Loucy (cell line): ENCODE data around the gene CPPED1.

Source experiments
- H2AFZ ChIP-seq: fragments of 200-600 bp; sonication (generic); 2 replicates; pipeline ENCODE4 v1.6.0; 2016; ENCODE audit warnings: antibody characterized with exemption, mild to moderate bottlenecking, low read length, moderate library complexity
- H3F3A ChIP-seq: fragments of 200-600 bp; 2 replicates; pipeline ENCODE4 v1.6.0; 2016; ENCODE audit warnings: antibody characterized with exemption, low read depth, mild to moderate bottlenecking
- H3K27me3 ChIP-seq: fragments of 200-600 bp; sonication (generic); 2 replicates; pipeline ENCODE4 v1.6.1; 2014; ENCODE audit warnings: low read length, mild to moderate bottlenecking; ENCODE audit not compliant: insufficient read depth, poor library complexity, severe bottlenecking
- H3K36me3 ChIP-seq: fragments of 200-600 bp; sonication (generic); 2 replicates; pipeline ENCODE4 v1.6.1; 2016; ENCODE audit warnings: low read length; ENCODE audit not compliant: insufficient read depth
- H3K4me1 ChIP-seq: fragments of 200-600 bp; sonication (generic); 2 replicates; pipeline ENCODE4 v1.5.1; 2014; ENCODE audit warnings: low read length, mild to moderate bottlenecking; ENCODE audit not compliant: insufficient read depth, poor library complexity, severe bottlenecking
- H3K4me2 ChIP-seq: fragments of 200-600 bp; sonication (generic); 2 replicates; pipeline ENCODE4 v1.6.0; 2014; ENCODE audit warnings: antibody characterized with exemption, low read length, low read depth, mild to moderate bottlenecking; ENCODE audit not compliant: poor library complexity, severe bottlenecking
- H3K4me3 ChIP-seq: fragments of 200-600 bp; sonication (generic); 2 replicates; pipeline ENCODE4 v1.5.1; 2014; ENCODE audit warnings: low read length, mild to moderate bottlenecking, mixed read lengths; ENCODE audit not compliant: poor library complexity, severe bottlenecking
- H3K79me2 ChIP-seq: fragments of 200-600 bp; sonication (generic); 2 replicates; pipeline ENCODE4 v1.6.1; 2014; ENCODE audit warnings: low read length; ENCODE audit not compliant: insufficient read depth
- H3K9ac ChIP-seq: fragments of 200-600 bp; sonication (generic); 2 replicates; pipeline ENCODE4 v1.6.0; 2014; ENCODE audit warnings: mild to moderate bottlenecking, low read depth, low read length, moderate library complexity; ENCODE audit not compliant: poor library complexity, severe bottlenecking
- H3K9me2 ChIP-seq: fragments of 200-600 bp; sonication (generic); replicated peaks from 2 replicates; pipeline ENCODE4 v1.6.1; 2016; ENCODE audit warnings: low read depth, low read length, mixed read lengths
- H3K9me3 ChIP-seq: fragments of 200-600 bp; sonication (generic); 2 replicates; pipeline ENCODE4 v1.6.1; 2014; ENCODE audit warnings: mild to moderate bottlenecking, antibody characterized with exemption, low read length, low read depth; ENCODE audit not compliant: insufficient read depth
- H4K20me1 ChIP-seq: fragments of 200-600 bp; sonication (generic); 2 replicates; pipeline ENCODE4 v1.6.0; 2014; ENCODE audit warnings: antibody characterized with exemption, low read length, mild to moderate bottlenecking; ENCODE audit not compliant: insufficient read depth, poor library complexity, severe bottlenecking
- EZH2phosphoT487 ChIP-seq: fragments of 200-600 bp; IDR thresholded peaks from 2 replicates; pipeline ENCODE4 v1.6.1; 2018; ENCODE audit warnings: antibody characterized with exemption, mild to moderate bottlenecking, moderate library complexity, borderline replicate concordance
- TF ChIP-seq, protein P1 (sequence below): fragments of 200-600 bp; sonication (generic); conservative IDR thresholded peaks from 2 replicates; pipeline ENCODE4 v1.5.1; 2014; ENCODE audit warnings: mild to moderate bottlenecking, antibody characterized with exemption, low read length

The CPPED1 gene

GRCh38 chr16:12627394-12627793 lies 176.3 kb downstream of the CPPED1 start:
- Histone ChIP-seq H3F3A (no peaks in the 10 kb centered on the region), H3K4me2 (no peak overlapping the region), H3K9me2 (no peaks in the 10 kb centered on the region), H3K27me3 (no peaks in the 10 kb centered on the region), H3K9me3 (no peaks in the 10 kb centered on the region), H3K79me2 (no peaks in the 10 kb centered on the region), H3K9ac (no peak overlapping the region), H2AFZ (no peak overlapping the region), H3K4me1 (no peaks in the 10 kb centered on the region), H3K4me3 (no peak overlapping the region), H3K36me3 (no peaks in the 10 kb centered on the region), H4K20me1 (no peaks in the 10 kb centered on the region)
- TF ChIP-seq EZH2phosphoT487, result no peak
- TF ChIP-seq, protein P1, sequence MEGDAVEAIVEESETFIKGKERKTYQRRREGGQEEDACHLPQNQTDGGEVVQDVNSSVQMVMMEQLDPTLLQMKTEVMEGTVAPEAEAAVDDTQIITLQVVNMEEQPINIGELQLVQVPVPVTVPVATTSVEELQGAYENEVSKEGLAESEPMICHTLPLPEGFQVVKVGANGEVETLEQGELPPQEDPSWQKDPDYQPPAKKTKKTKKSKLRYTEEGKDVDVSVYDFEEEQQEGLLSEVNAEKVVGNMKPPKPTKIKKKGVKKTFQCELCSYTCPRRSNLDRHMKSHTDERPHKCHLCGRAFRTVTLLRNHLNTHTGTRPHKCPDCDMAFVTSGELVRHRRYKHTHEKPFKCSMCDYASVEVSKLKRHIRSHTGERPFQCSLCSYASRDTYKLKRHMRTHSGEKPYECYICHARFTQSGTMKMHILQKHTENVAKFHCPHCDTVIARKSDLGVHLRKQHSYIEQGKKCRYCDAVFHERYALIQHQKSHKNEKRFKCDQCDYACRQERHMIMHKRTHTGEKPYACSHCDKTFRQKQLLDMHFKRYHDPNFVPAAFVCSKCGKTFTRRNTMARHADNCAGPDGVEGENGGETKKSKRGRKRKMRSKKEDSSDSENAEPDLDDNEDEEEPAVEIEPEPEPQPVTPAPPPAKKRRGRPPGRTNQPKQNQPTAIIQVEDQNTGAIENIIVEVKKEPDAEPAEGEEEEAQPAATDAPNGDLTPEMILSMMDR, result no peak

- H3K9ac ChIP-seq, result no peak overlapping the region
- H3F3A ChIP-seq, result no peaks in the 10 kb centered on the region
- H3K79me2 ChIP-seq, result no peaks in the 10 kb centered on the region
- H3K4me2 ChIP-seq, result no peak overlapping the region
- H3K4me1 ChIP-seq, result no peaks in the 10 kb centered on the region
- TF ChIP-seq, protein P1, result no peak
- no peak for TF ChIP-seq EZH2phosphoT487
- no peak overlapping the region for H2AFZ ChIP-seq
- no peaks in the 10 kb centered on the region for H3K9me3 ChIP-seq
- H3K27me3 ChIP-seq, result no peaks in the 10 kb centered on the region
- H4K20me1 ChIP-seq, result no peaks in the 10 kb centered on the region
- H3K9me2 ChIP-seq, result no peaks in the 10 kb centered on the region
- H3K36me3 ChIP-seq, result no peaks in the 10 kb centered on the region
- H3K4me3 ChIP-seq, result no peak overlapping the region
These were observed 177.3 kb downstream of the CPPED1 start for GRCh38 chr16:12626411-12626810.

- H3K4me2 ChIP-seq, result no peak overlapping the region
- H3F3A ChIP-seq, result no peaks in the 10 kb centered on the region
- TF ChIP-seq, protein P1, result no peak
- no peak for TF ChIP-seq EZH2phosphoT487
- no peak overlapping the region for H2AFZ ChIP-seq
- H3K9me2 ChIP-seq, result no peaks in the 10 kb centered on the region
- H3K9ac ChIP-seq, result no peak overlapping the region
- no peaks in the 10 kb centered on the region for H3K79me2 ChIP-seq
- H3K4me1 ChIP-seq, result no peaks in the 10 kb centered on the region
- no peak overlapping the region for H3K4me3 ChIP-seq
- H3K9me3 ChIP-seq, result no peaks in the 10 kb centered on the region
- H3K27me3 ChIP-seq, result no peaks in the 10 kb centered on the region
- no peaks in the 10 kb centered on the region for H4K20me1 ChIP-seq
- H3K36me3 ChIP-seq, result no peaks in the 10 kb centered on the region
These were observed 178.0 kb downstream of the CPPED1 start for GRCh38 chr16:12625716-12626115.
